Inflammatory macrophage (primary cell): ENCODE results near the gene RNF8.
"Not testable (repeated sequence)": the region's sequence is repeated elsewhere in the genome, so short reads cannot be mapped to it uniquely, and the experiment has no call there.

ENCODE experiments used
- DNase-seq, 2 donors: peaks; one replicate each; pipeline ENCODE4 v3.0.0-alpha.2; 2020 to 2022
- total RNA-seq, 18 experiments: gene quantifications; one replicate each; lab custom pipeline; 2026; ENCODE audit warnings: mixed read lengths in 6 of 18, inconsistent platforms in 2 of 18; lab: John Stamatoyannopoulos, UW

RNF8 gene
- total RNA-seq = 8.5 to 22.9 (median 15.8) reads per million in 18 experiments

GRCh38 chr6:37353761-37354525 lies at the start of gene RNF8:
TSS of gene RNF8 (plus strand) at chr6:37353983. CDS start at chr6:37354165, 182 bp downstream.
- peak; percentile 77 to 85 for DNase-seq

GRCh38 chr6:37304766-37305165 lies 49.0 kb upstream of the RNF8 start:
- no peak for DNase-seq

GRCh38 chr6:37305841-37306425 lies 47.9 kb upstream of the RNF8 start:
- DNase-seq = no peak

GRCh38 chr6:37306624-37307222 lies 47.1 kb upstream of the RNF8 start:
- no peak for DNase-seq

- not testable (repeated sequence) for DNase-seq
These were observed 46.3 kb upstream of the RNF8 start for GRCh38 chr6:37307484-37307883.

GRCh38 chr6:37308069-37308815 lies 45.5 kb upstream of the RNF8 start:
- no peak for DNase-seq

- DNase-seq = no peak
These were observed 44.7 kb upstream of the RNF8 start for GRCh38 chr6:37309046-37309445.

- DNase-seq = no peak
These were observed 44.1 kb upstream of the RNF8 start for GRCh38 chr6:37309692-37310091.

GRCh38 chr6:37310966-37311365 lies 42.8 kb upstream of the RNF8 start:
- DNase-seq = no peak

- DNase-seq = no peak
These were observed 41.9 kb upstream of the RNF8 start for GRCh38 chr6:37311741-37312473.

GRCh38 chr6:37313723-37314486 lies 39.9 kb upstream of the RNF8 start:
- peak; percentile 6 to 18 for DNase-seq

- peak; percentile 41 for DNase-seq
These were observed 39.2 kb upstream of the RNF8 start for GRCh38 chr6:37314487-37315156.

GRCh38 chr6:37315157-37315515 lies 38.6 kb upstream of the RNF8 start:
- no peak for DNase-seq

- DNase-seq = no peak
These were observed 37.7 kb upstream of the RNF8 start for GRCh38 chr6:37316071-37316470.

GRCh38 chr6:37317312-37318038 lies 36.3 kb upstream of the RNF8 start:
- no peak for DNase-seq

GRCh38 chr6:37319156-37319555 lies 34.6 kb upstream of the RNF8 start:
- DNase-seq = no peak

- no peak for DNase-seq
These were observed 33.8 kb upstream of the RNF8 start for GRCh38 chr6:37319856-37320480.

GRCh38 chr6:37320646-37321045 lies 33.1 kb upstream of the RNF8 start:
- DNase-seq = no peak

GRCh38 chr6:37321101-37321500 lies 32.7 kb upstream of the RNF8 start:
- no peak for DNase-seq
